Ishikawa (cell line): ENCODE measurements around the gene ACADVL.

ENCODE experiments used
- CREB1 ChIP-seq: IDR thresholded peaks from 2 replicates; pipeline ENCODE4 v1.6.1; 2012; ENCODE audit warnings: low read depth
- EGR1 ChIP-seq: IDR thresholded peaks from 2 replicates; pipeline ENCODE4 v1.6.1; 2012
- RAD21 ChIP-seq: IDR thresholded peaks from 2 replicates; pipeline ENCODE4 v1.6.1; 2012; ENCODE audit warnings: low read depth
- USF1 ChIP-seq: IDR thresholded peaks from 2 replicates; pipeline ENCODE4 v1.6.1; 2012

- TF ChIP-seq USF1 (no peak), RAD21 (no peak), EGR1 (peak; percentile 49; the same call in 1 of the 2 replicates), CREB1 (peak; percentile 34; the same call in 1 of the 2 replicates)
Measured at GRCh38 chr17:7214300-7215135, 5.2 kb upstream of the ACADVL start.
